GM12892 (cell line): ENCODE data around the gene JAKMIP2.

Experiments
- POLR2A ChIP-seq: IDR thresholded peaks from 2 replicates; pipeline ENCODE4 v1.6.1; 2011; ENCODE audit warnings: low read depth, low read length, control low read depth
- POLR2AphosphoS5 ChIP-seq: IDR thresholded peaks from 2 replicates; pipeline ENCODE4 v1.6.1; 2011; ENCODE audit warnings: low read depth, low read length, control low read depth

DNA sequence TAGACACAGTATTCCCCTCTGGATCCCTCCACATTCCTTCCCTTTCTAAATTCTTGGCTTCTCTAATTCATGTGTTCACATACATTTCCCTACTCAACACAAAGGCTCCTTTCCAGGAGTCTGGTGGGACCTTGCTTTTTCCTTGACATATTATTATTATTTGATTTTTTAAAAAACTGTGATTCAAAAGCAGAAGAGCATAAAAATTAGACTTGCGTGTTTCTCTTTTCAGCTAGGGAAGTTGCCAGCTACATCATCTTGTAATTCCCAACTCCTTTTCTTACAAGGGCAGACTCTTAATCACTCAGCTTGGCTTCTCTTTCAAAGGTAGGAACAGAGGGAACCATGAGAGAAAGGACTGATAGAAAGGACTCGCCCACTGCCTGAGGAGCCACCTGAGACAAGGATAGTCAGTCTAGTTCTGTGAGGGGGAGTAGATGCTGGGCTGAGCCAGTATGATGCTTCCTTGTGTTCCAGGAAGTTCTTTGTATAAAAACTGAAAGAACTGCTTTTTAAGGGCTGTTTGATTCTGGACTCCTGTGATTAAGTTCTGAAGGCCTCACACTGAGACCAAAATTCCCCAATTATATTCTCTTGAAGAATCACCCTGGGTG, 221.7 kb downstream of the JAKMIP2 start:
- no peak for TF ChIP-seq POLR2A
- no peak for TF ChIP-seq POLR2AphosphoS5
